ENCODE data around the gene UPK3A.
"Not testable (repeated sequence)": the region's sequence is repeated elsewhere in the genome, so short reads cannot be mapped to it uniquely, and the experiment has no call there.

The UPK3A gene

DNA sequence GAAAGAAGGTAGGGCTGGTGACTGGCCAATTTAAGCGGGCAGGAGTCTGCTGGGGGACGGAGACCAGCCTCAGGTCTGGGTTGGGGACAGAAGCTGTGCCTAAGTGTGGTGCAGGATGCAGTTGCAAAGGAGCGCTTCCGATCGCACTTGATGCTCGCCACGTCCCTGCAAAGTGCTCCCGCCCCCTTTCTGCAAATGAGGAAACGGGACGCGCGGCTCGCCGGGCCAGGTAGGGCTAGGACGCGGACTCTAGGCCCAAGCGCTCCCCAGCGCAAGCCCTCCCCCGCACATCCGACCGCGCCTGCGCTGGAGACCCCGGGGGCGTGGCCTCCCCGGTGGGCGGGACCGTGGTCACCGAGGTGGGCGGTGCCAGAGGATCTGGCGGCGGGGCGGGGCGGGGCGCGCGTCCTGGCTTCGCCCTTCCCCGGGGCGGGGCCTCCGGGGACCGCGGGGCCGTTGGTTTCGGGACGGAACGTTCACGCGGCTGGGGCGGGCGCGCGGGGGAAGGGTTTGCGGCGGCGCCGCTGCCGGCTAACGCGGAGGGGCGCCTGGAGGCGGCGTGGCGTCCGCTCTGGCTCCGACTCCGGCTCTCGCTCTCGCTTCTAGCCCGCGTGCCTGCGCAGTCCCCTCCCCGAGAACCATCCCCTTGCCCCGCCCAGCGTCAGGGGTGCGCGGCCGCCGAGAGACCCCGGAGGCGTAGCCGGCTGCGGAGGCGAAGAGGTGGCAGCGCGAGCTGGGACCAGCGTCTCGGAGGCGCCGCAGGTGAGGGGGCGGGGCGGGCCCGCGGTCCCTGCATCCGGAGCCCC, 24.9 kb downstream of the UPK3A start, which contains the start of gene FAM118A:
Gene FAM118A, plus strand, starts transcription at position 513 of the 806 bp plus-strand sequence. CDS start 12,446 bp downstream, outside the sequence.
- DNase-seq (ENCODE audit: low read depth), result peak; percentile 89

DNA sequence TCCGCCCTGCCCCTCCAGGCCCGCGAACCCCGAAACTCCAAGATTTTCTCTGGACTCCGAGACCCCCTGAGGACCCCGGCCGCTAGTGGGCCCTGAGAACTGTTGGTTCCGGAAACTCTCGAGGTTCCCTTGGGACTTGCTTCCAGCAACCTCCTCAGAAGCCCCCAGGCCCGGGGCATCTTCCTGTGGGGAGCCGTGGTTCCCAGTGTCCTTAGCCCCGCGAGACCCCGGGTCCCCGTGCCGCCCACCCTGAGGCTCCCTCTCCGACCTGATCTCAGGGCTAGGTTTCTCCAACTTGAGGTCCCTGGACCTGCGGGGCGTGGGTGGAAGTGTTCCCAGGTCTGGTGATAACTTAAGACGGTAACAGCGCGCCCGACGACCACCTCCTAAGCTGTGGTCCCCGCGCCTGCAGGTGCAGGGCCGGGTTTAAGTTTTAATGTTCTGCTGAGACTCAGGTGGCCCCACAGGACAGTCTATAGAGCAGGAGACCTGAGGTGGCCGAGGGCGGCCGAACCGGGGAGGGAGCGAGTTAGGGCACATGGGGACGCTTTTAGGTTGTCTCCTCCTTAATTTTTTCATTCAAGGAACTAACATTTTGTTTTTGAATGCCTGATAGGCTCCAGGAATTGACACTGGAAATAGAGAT, 25.7 kb downstream of the UPK3A start:
- no peak for DNase-seq (ENCODE audit: low read depth)

DNA sequence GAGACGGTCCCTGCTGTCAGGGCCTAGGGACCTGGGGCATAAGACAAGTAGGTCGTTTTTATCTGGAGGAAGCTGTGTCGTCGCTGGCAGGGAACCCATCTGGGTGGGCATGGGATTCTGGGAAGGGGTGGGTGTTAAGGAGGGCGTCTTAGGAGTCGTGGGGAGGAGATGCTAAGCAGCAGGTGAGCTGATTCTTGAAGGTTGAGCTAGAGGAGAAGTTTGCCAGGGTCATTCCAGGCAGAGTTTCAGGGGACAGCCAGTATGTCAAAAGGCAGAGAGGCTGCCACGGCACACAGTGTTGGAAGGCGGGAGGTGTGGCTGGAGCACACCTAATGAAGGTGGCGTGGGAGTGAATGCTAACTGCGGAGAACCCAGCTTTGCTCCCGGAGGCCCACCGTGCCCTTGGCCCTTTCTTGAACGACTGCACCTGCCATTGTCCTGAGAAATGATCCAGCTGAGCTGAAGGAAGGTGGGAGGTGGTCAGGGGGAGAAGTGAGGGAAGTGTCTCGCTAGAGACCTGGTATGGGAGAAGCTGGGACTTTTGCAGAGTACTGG, 26.3 kb downstream of the UPK3A start:
- DNase-seq (ENCODE audit: low read depth), result no peak

DNA sequence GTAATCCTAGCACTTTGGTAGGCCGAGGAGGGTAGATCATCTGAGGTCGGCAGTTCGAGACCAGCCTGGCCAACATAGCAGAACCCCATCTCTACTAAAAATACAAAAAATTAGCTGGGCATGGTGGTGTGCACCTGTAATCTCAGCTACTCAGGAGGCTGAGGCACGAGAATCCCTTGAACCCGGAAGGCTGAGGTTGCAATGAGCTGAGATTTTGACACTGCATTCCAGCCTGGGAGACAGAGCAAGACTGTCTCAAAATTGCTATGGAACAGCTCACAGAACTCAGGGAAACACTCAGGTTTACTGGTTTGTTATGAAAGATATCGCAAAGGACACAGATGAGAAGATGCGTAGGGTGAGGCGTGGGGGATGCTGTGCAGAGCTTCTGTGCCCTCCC, 27.7 kb downstream of the UPK3A start:
- DNase-seq (ENCODE audit: low read depth), result no peak

DNA sequence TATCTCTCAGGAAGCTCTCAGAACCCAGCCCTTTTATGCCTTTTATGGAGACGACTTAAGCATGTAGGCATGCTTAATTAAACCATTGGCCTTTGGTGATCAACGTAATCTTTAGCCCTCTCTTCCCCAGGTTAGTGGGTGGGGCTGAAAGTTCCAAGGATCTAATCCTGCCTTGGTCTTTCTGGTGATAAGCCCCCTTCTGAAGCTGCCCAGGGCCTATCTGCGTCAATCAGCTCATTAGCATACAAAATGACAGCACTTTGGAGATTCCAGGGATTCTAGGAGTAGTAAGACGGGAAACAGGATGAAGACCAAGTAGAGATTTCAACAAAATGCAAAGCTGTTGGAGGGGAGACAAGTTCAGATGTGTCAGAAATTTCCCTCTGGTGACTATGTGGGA, 28.1 kb downstream of the UPK3A start:
- DNase-seq (ENCODE audit: low read depth), result no peak

DNA sequence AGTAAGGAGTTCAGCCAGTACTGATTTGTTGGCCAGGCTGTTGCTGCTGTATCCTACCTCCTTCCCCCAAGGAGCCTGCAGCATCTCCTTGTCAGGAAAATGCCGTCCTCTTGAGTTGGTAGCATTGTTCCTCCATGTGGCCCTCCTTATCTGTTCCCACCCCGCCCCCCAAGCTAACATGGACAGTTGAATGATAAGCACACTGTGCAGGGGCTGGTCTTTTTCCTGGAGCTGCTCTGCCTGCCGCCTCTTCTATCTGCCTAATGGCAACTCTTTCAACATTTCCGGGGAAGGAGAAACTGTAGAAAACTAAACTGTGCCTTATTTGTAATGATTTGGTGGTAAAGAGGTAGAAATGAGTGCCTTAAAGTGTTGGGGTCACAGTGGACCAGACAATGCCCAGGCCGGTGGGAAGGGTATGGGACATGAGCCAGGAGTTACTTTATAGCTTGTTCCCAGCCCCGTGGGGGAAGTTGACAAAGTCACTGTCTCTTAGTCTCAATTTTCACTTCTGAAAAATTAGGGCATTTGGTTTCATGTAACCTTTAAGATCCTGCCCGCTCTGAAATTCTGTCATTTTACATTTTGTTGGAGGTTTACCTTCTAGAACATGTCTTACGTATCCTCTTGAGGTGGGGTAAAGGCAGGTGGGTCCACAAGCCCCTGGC, 29.4 kb downstream of the UPK3A start:
- DNase-seq (ENCODE audit: low read depth), result no peak

DNA sequence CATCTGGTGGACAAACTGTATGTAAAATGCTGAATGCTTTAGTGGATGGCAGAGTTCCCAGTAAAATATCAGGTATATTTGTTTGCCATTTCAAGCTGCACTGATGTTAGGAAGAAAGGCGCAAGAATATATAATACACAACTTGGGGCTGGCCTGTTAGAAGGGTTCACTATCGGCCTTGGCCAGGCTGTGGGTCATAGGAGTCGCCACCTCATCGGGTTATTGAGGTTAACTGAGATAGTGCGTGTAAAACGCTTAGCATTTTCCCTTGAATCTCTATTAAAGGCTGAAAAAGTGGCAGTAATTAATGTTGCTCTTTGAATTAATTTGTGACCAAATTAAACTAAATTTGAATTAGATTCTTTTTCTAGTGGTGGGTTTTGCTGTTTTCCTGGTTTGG, 30.0 kb downstream of the UPK3A start:
- DNase-seq (ENCODE audit: low read depth), result no peak

DNA sequence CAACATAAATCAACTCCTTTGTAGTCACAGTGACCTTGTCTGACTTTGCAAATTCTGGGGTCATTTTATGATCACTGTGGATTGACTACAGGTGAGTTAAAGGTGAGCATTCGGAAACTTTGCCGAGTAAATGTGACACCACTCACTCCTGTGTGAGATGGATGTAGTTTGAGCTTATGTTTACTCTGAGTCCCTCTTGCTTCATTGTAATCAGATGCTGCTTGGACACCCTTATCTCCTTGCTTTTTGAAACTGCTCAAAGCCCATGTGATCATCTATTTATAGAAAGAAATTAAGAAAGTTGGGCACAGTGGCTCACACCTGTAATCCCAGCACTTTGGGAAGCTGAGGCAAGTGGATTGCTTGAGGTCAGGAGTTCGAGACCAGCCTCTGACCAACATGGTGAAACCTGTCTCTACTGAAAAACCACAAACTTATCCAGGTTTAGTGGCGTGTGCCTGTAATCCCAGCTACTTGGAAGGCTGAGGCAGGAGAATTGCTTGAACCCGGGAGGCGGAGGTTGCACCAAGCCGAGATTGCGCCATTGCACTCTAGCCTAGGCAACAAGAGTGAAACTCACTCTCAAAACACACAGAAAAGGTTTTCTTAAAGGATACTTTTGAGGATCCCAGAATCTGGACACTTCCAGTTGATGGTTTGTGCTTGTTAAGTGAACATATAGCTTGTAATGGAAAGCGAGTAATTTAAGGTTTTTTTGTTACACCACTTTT, 32.2 kb downstream of the UPK3A start:
- no peak for DNase-seq (ENCODE audit: low read depth)

DNA sequence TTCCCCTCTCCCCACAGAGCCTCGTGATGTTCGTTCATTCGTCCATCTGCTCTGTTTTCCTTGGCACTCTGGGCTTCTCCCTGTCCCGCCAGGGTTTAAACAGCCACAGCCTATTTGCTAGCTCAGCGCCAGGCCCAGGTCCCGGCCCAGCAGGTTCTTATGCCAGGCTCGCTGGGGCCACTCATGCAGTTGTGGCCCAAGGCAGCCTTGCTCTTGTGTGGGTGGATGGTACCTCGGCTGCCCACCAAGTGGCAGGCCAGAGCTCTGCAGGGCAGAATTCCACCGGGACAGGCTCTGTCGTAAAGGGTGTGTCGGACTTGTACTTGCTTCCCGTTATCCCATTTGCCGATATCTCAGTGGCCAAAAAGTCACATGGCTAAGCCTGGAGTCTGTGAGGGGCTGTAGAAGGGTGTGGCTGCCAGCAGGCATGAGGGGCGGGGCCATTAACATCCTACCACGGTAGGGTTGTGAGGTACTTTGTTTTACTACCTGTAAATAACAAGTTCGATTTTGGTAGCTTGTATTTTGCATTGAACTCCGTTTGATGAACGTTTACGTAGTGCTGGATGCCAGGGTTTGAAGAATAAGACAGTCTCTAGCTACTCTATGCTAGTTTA, 32.9 kb downstream of the UPK3A start:
- DNase-seq (ENCODE audit: low read depth), result peak; percentile 77

DNA sequence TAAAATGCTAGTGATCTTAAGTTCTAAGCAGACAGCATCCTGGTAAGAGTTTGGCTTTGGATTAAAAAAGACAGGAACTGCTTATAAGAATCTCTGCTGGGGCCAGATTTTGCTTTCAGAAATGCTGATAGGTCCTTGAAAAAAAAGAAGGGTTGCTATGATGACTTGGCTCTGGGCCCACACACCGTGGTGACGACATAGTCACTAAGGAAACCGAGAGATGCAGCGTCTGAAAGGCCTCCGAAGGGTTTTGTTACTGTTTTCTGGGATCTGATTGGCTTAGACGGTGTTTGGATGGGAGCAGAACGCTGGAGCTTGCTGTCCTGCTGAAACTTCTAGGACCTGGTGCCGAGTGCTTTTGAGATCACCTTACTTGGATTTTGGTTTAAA, 33.4 kb downstream of the UPK3A start:
- DNase-seq (ENCODE audit: low read depth), result peak; percentile 88

DNA sequence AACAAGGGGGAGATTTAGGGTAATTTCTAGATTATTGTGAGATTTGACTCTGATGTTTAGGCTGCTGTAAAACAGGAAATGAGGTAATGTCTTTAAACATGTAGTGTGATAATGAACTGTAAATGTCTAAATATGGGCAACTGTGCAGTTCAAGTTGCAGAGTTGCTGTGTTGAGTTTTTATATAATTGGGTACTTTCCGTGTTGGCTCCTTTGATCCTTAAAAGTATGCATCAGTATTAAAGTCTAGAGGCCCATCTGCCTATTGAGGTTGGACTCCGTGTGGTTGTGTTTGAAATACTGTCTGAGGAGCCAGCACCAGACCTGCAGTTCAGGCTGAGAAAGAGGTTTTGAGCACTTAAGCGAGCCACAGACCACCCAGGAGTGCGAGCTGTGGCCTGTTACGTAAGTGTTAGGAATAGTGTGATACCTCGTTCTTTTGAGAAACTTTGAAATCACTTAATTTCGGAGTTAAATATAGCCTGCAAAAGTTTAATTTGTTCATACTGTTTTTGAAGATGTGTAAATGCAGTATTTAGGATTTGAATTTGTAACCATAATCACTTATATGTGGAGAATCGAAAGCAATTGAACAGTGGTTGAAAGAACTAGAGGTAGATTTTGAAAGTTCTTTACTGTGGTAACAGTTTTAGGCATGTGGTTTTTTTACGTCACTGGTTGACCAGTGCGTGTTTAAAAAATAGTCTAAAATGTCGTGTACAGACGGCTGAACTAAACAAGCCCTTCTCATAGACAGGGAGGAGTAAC, 34.0 kb downstream of the UPK3A start:
- DNase-seq (ENCODE audit: low read depth), result peak; percentile 6

DNA sequence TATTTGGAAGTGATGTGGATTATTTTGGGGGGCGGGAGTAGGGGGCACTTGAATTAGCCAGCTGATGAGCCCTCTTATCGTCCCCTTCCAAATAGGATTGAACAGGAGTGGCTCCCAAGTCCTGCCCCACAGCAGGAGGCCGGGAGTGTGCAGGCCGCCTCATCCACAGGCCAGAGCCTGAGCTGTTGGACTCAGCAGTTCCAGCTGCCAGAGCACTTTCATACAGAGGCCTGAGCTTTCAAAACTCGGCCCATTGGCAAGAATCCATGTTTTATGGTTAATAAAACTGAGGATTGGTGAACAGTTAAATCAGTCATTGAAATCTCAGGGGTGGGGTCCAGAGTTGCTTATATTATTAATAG, 34.6 kb downstream of the UPK3A start:
- DNase-seq (ENCODE audit: low read depth), result peak; percentile 56

DNA sequence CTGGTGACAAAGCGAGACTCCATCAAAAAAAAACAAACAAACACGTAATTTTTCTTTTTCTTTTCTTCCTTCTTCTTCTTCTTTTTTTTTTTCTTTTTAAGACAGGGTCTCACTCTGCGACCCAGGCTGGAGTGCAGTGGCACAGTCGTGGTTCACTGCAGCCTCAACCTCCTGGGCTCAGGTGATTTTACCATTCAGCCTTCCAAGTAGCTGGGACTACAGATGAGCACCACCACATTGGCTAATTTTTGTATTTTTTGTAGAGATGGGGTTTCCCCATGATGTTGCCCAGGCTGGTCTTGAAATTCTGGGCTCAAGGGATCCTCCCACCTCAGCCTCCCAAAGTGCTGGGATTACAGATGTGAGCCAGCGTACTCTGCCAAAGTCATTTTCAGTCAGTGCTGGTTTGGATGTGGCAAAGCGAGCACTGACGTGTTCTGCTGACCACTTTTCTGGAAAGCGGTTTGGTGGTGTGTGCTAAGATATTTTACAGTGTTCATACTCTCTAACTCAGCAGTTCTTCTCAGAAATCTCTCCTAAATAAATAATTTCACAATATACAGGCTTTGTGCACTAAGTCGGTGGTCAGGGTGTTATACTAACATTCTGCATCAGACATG, 35.7 kb downstream of the UPK3A start:
- peak; percentile 87 for DNase-seq (ENCODE audit: low read depth)

DNA sequence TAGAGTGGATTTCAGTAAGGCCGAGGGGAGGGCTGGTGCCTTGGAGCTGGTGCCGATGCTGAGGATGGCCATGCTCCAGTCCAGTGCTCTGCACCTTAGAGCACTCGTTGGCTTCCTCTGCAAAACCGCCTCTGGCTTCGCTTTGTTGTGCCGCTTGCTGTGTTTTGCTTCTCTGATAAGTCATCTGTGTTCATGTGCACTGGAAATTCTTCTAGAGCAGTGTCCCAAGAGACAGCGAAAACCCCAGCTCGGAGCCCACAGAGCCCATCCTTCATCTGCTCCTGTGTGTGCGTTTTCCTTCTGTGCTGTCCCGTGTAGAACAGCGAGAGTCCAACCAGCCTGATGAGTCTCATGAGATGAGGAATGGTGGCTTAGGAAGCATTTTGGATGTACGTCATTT, 37.1 kb downstream of the UPK3A start:
- no peak for DNase-seq (ENCODE audit: low read depth)

DNA sequence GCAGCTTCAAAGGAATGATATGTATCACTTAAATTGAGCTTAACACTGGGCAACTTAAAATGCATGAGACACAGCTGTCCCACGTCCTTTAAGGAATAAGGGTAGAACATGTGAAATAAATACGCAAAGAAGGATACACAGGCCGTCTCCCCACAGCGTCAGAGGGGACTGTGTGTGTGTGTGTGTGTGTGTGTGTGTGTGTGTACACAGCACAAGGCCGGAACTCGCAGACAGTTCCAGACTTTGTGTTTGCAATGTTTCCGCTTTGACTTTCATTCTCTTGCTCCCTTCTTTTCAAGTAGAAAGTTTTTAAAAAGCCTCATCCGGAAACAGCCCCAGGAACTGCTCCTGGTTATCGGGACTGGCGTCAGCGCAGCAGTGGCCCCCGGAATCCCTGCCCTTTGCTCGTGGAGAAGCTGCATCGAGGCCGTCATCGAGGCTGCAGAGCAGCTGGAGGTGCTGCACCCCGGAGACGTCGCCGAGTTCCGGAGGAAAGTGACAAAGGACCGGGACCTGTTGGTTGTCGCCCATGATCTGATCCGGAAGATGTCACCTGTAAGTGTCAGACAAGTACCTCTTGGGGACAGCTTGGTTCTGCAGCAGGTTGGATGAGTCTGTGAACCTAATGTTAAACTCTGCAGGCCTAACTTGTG, 38.2 kb downstream of the UPK3A start:
- no peak for DNase-seq (ENCODE audit: low read depth)

DNA sequence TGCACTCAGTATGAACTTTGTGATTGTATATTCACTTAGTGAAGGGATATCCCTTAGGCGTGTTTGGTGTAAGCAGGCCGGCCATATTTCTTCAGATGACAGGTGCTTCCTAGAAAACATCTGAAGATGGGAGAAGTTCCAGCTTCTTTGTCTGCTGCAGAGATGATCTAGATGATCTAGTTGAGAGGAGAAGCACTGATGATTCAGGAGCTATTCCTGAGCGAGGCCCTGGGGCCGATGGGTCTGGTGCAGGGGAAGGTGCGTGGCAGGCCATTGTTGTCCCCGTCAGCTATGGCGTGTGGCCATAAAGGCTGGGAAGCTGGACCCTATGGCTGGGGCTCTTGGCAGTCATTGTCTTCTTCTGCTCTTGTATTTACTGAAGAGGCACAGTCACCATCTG, 38.9 kb downstream of the UPK3A start:
- DNase-seq (ENCODE audit: low read depth), result no peak

DNA sequence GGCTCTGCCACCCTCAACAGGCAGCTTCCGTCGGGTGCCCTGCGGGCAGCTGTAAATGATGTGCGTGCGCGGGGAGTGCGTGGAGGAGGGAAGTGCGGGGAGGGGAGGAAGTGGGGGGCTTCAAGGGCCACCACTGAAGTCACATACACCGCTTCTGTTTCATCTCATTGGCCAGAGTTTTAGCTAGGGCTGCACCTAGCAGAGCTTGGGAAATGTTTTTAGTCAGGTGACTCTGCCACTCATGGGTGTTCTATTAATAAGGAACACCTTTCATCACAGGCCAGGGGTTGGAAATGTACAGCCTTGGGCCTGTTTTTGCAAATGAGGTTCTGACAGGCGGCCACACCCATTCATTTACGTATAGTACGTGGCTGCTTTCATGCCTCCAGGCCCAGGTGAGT, 39.6 kb downstream of the UPK3A start:
- no peak for DNase-seq (ENCODE audit: low read depth)

DNA sequence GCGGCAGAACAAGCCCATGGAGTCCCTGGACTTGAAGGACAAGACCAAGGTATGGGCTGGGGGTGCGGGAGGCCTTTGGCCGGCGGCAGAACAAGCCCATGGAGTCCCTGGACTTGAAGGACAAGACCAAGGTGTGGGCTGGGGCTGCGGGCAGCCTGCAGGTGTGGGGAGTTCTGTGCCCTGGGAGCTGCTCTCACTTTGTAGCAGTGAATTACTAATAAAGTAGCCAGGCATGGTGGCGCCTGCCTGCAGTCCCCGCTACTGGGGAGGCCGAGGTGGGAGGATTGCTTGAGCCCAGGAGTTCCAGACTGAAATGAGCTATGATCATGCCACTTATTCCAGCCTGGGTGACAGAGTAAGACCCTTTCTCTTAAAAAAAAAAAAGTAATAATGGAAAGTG, 43.5 kb downstream of the UPK3A start:
- not testable (repeated sequence) for DNase-seq (ENCODE audit: low read depth)

DNA sequence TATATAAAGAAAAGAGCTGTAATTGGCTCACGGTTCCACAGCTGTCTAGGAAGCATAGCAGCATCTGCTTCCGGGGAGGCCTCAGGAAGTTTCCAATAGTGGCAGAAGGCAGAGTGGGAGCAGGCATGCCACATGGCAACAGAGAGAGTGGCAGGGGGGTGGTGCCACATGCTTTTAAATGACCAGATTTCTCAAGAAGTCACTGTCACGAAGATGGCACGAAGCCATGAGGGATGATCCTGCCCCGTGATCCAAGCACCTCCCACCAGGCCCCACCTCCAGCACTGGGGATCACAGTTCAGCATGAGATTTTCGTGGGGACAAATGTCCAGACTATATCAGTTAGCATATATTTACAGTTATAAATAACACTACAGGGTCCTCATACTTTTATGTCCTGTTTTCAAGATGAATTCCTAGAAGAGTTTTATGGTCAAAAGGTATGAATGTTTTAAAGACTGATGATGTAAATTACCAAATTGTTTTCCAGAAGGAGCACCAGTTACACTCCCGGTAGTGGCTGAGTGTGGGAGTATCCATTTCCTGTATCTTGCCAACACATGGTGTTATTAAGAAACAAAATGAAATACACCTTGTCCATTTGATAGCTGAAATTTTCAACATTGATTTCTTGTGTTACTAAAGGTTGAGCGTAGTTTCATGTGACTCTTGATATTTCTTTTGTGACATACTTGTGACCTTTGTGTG, 44.2 kb downstream of the UPK3A start:
- no peak for DNase-seq (ENCODE audit: low read depth)

Measured in fibroblast of gingiva (primary cell).